ENCODE data around the gene ARID3B. TPM values are rescaled to one million over a fixed set of nuclear protein-coding genes. Genes with fewer than 3 reads are reported as not detected.
"Not testable (repeated sequence)": the region's sequence is repeated elsewhere in the genome, so short reads cannot be mapped to it uniquely, and the experiment has no call there.

ARID3B gene
- total RNA-seq, 1 experiment from 2014 or later = 36.1 TPM

GRCh38 chr15:74506515-74506840, 34.5 kb upstream of the ARID3B start:
- Mint-ChIP-seq H3K36me3 (ENCODE audit: insufficient read depth, unreplicated experiment) (peaks cover 4% of the 10 kb centered on the region), H3K27ac (ENCODE audit: unreplicated experiment) (no peak overlapping the region), H3K4me3 (ENCODE audit: unreplicated experiment) (no peak overlapping the region), H3K4me1 (ENCODE audit: low read depth, unreplicated experiment) (no peaks in the 10 kb centered on the region), H3K27me3 (ENCODE audit: insufficient read depth, unreplicated experiment) (no peaks in the 10 kb centered on the region), H3K9me3 (ENCODE audit: unreplicated experiment) (no peaks in the 10 kb centered on the region)
- intact Hi-C loops (cut with micrococcal nuclease; ENCODE audit: unreplicated experiment) = no loop called here
- no peaks in the 10 kb centered on the region for H3K36me3 ChIP-seq (ENCODE audit: control insufficient read depth, insufficient read depth, low read length)
- H3K9me3 ChIP-seq = no peaks in the 10 kb centered on the region
- TF ChIP-seq CTCF (IDR thresholded peaks at IDR 0.05; ENCODE audit: insufficient read depth in 1 of 2, low read depth in 1 of 2, low read length in 1 of 2, severe bottlenecking in 1 of 2, unreplicated experiment in 1 of 2) = no peak
- H3K4me1 ChIP-seq = no peaks in the 10 kb centered on the region
- no TSS peak for BruUV-seq (replicated peaks)
- ChIA-PET POLR2A (no interaction called here), CTCF (interaction anchor here (0.7 kb wide), 1 partner anchor 509 kb away, joined by 3 read pairs; no protein-coding TSS in a partner anchor)
- H3K27me3 ChIP-seq (replicated peaks; ENCODE audit: control insufficient read depth, insufficient read depth, low read length) = no peaks in the 10 kb centered on the region
- H3K4me3 ChIP-seq (ENCODE audit: low read depth, low read length) = no peak overlapping the region
- DNase-seq = no peak

- CTCF ChIA-PET = no interaction called here
Observed at GRCh38 chr15:74511583-74511982, 29.4 kb upstream of the ARID3B start.

GRCh38 chr15:74514059-74514458, 27.0 kb upstream of the ARID3B start:
- H3K4me3 ChIP-seq (ENCODE audit: low read depth, low read length); H3K9me3 ChIP-seq; DNase-seq; BruUV-seq (replicated peaks); CTCF ChIA-PET; H3K4me1 Mint-ChIP-seq (ENCODE audit: low read depth, unreplicated experiment); H3K27ac Mint-ChIP-seq (ENCODE audit: unreplicated experiment); intact Hi-C loops (cut with micrococcal nuclease; ENCODE audit: unreplicated experiment); H3K27me3 ChIP-seq (replicated peaks; ENCODE audit: control insufficient read depth, insufficient read depth, low read length); H3K36me3 Mint-ChIP-seq (ENCODE audit: insufficient read depth, unreplicated experiment); H3K9me3 Mint-ChIP-seq (ENCODE audit: unreplicated experiment); H3K27me3 Mint-ChIP-seq (ENCODE audit: insufficient read depth, unreplicated experiment); POLR2A ChIA-PET; H3K4me1 ChIP-seq; H3K36me3 ChIP-seq (ENCODE audit: control insufficient read depth, insufficient read depth, low read length); H3K4me3 Mint-ChIP-seq (ENCODE audit: unreplicated experiment): not testable (repeated sequence)

More at GRCh38 chr15:74511583-74511982, 29.4 kb upstream of the ARID3B start:
- no peaks in the 10 kb centered on the region for H3K36me3 ChIP-seq (ENCODE audit: control insufficient read depth, insufficient read depth, low read length)
- no TSS peak for BruUV-seq (replicated peaks)
- no peaks in the 10 kb centered on the region for H3K36me3 Mint-ChIP-seq (ENCODE audit: insufficient read depth, unreplicated experiment)
- no peak overlapping the region for H3K27ac Mint-ChIP-seq (ENCODE audit: unreplicated experiment)
- DNase-seq = no peak
- intact Hi-C loops (cut with micrococcal nuclease; ENCODE audit: unreplicated experiment) = no loop called here
- no peaks in the 10 kb centered on the region for H3K4me1 ChIP-seq
- no peaks in the 10 kb centered on the region for H3K27me3 Mint-ChIP-seq (ENCODE audit: insufficient read depth, unreplicated experiment)
- H3K9me3 Mint-ChIP-seq (ENCODE audit: unreplicated experiment) = no peaks in the 10 kb centered on the region
- no peaks in the 10 kb centered on the region for H3K27me3 ChIP-seq (replicated peaks; ENCODE audit: control insufficient read depth, insufficient read depth, low read length)
- no peak overlapping the region for H3K4me3 Mint-ChIP-seq (ENCODE audit: unreplicated experiment)
- no peaks in the 10 kb centered on the region for H3K9me3 ChIP-seq
- no peak overlapping the region for H3K4me3 ChIP-seq (ENCODE audit: low read depth, low read length)
- POLR2A ChIA-PET = no interaction called here
- no peak for TF ChIP-seq CTCF (IDR thresholded peaks at IDR 0.05; ENCODE audit: insufficient read depth in 1 of 2, low read depth in 1 of 2, low read length in 1 of 2, severe bottlenecking in 1 of 2, unreplicated experiment in 1 of 2)
- H3K4me1 Mint-ChIP-seq (ENCODE audit: low read depth, unreplicated experiment) = no peaks in the 10 kb centered on the region

- Mint-ChIP-seq H3K27me3 (ENCODE audit: insufficient read depth, unreplicated experiment) (no peaks in the 10 kb centered on the region), H3K9me3 (ENCODE audit: unreplicated experiment) (no peaks in the 10 kb centered on the region), H3K36me3 (ENCODE audit: insufficient read depth, unreplicated experiment) (no peaks in the 10 kb centered on the region), H3K4me3 (ENCODE audit: unreplicated experiment) (no peak overlapping the region), H3K4me1 (ENCODE audit: low read depth, unreplicated experiment) (no peaks in the 10 kb centered on the region), H3K27ac (ENCODE audit: unreplicated experiment) (no peak overlapping the region)
- no peaks in the 10 kb centered on the region for H3K4me1 ChIP-seq
- DNase-seq = no peak
- intact Hi-C loops (cut with micrococcal nuclease; ENCODE audit: unreplicated experiment) = no loop called here
- H3K4me3 ChIP-seq (ENCODE audit: low read depth, low read length) = no peak overlapping the region
- POLR2A ChIA-PET = no interaction called here
- no peaks in the 10 kb centered on the region for H3K36me3 ChIP-seq (ENCODE audit: control insufficient read depth, insufficient read depth, low read length)
- BruUV-seq (replicated peaks) = no TSS peak
- TF ChIP-seq CTCF (IDR thresholded peaks at IDR 0.05; ENCODE audit: insufficient read depth in 1 of 2, low read depth in 1 of 2, low read length in 1 of 2, severe bottlenecking in 1 of 2, unreplicated experiment in 1 of 2) = no peak
- CTCF ChIA-PET = no interaction called here
- no peaks in the 10 kb centered on the region for H3K9me3 ChIP-seq
- H3K27me3 ChIP-seq (replicated peaks; ENCODE audit: control insufficient read depth, insufficient read depth, low read length) = no peaks in the 10 kb centered on the region
Observed at GRCh38 chr15:74517096-74517495, 23.9 kb upstream of the ARID3B start.

Measured in Caco-2 (cell line).